Kidney tubule cell (primary cell): Measurements from ENCODE around the gene ZMIZ2.
A peak's percentile ranks its signal among the peaks of the same experiment; 100 is the strongest.
"Not testable (repeated sequence)": the region's sequence is repeated elsewhere in the genome, so short reads cannot be mapped to it uniquely, and the experiment has no call there.

Experiments used
- DNase-seq: peaks from one replicate; pipeline ENCODE4 v3.0.0-alpha.2; 2018; ENCODE audit warnings: low spot score

ZMIZ2 gene

GRCh38 chr7:44798649-44799305 lies 50.1 kb downstream of the ZMIZ2 start:
- DNase-seq = no peak

- DNase-seq = no peak
Measured at GRCh38 chr7:44799939-44800338, 51.3 kb downstream of the ZMIZ2 start.

GRCh38 chr7:44801890-44802289 lies 53.2 kb downstream of the ZMIZ2 start:
- no peak for DNase-seq

- DNase-seq = no peak
Measured at GRCh38 chr7:44802418-44803025, 53.9 kb downstream of the ZMIZ2 start.

GRCh38 chr7:44803828-44804519 lies 55.3 kb downstream of the ZMIZ2 start:
- not testable (repeated sequence) for DNase-seq

GRCh38 chr7:44805950-44806349 lies 57.3 kb downstream of the ZMIZ2 start:
- no peak for DNase-seq

- no peak for DNase-seq
Measured at GRCh38 chr7:44808914-44809393, 60.3 kb downstream of the ZMIZ2 start.

- DNase-seq = peak; percentile 44
Measured at GRCh38 chr7:44811093-44811492, 62.4 kb downstream of the ZMIZ2 start.

- no peak for DNase-seq
Measured at GRCh38 chr7:44811571-44811970, 62.9 kb downstream of the ZMIZ2 start.

GRCh38 chr7:44814919-44815318 lies 66.3 kb downstream of the ZMIZ2 start:
- no peak for DNase-seq

GRCh38 chr7:44819292-44819691 lies 70.6 kb downstream of the ZMIZ2 start:
- no peak for DNase-seq
